VCaP (cell line): ENCODE measurements around the gene FAM181A.

Source experiments
- H3K27ac ChIP-seq: fragments of 450-650 bp; 2 replicates; pipeline ENCODE4 v1.5.1; 2017
- CTCF ChIP-seq: fragments of 450-650 bp; conservative IDR thresholded peaks from 2 replicates; pipeline ENCODE4 v1.5.1; 2017; ENCODE audit warnings: mild to moderate bottlenecking, moderate library complexity

FAM181A gene

DNA sequence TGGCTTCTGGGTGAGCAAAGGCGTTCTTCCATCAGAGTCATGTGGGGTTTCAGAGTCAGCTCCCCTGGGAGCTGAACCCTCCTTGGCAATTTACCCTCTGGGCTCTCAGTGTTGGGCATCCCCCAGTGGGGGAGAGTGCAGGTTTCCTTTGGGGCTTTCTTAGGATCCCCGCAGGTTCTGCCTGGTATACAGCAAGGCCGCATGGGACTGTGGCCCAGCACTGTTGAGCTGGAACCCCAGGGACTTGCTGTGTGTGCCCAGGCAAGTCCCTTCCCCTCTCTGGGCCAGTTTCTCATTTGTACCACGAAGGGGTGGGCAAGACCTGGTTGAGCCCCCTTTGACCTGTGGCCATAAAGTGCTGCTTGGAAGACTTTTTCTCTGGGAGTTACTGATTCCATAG is 5.5 kb downstream of the FAM181A start:
- TF ChIP-seq CTCF: no peak
- no peak overlapping the region for H3K27ac ChIP-seq

- H3K27ac ChIP-seq: no peak overlapping the region
- no peak for TF ChIP-seq CTCF
These were observed 8.1 kb downstream of the FAM181A start for GRCh38 chr14:93935213-93935612.

- no peak overlapping the region for H3K27ac ChIP-seq
- TF ChIP-seq CTCF: peak; percentile 81
These were observed 9.1 kb downstream of the FAM181A start for GRCh38 chr14:93936245-93936644.

GRCh38 chr14:93936926-93937325 is 9.8 kb downstream of the FAM181A start:
- H3K27ac ChIP-seq: no peak overlapping the region
- no peak for TF ChIP-seq CTCF

GRCh38 chr14:93937519-93937918 is 10.4 kb downstream of the FAM181A start:
- no peak for TF ChIP-seq CTCF
- H3K27ac ChIP-seq: no peak overlapping the region

DNA sequence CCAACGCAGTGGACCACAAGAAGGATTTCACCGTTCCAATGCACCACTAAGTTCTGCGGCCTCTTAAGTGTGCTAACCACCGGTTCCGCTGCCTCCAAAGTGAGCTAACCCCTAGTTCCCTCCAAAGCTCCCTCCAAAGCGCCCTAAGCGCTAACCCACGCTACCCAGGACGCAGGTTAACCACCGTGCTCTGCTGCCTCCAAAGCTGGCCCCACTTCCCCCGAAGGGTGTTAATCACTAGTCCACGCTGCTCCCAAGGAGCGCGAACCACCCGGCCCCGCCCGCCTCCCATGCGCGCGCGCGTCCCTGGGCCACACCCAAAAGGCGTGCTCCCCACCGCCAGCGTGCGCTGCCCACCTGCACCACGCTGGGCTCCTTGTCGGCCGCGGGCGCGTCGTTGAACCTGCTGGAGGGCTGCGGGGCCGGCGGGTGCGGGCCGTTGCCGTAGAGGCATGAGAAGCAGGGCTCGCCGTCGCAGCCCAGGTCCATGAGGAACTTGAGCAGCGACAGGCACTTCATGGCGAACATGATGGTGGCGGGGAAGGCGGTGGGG is 11.7 kb downstream of the FAM181A start:
- H3K27ac ChIP-seq: no peak overlapping the region
- TF ChIP-seq CTCF: no peak

DNA sequence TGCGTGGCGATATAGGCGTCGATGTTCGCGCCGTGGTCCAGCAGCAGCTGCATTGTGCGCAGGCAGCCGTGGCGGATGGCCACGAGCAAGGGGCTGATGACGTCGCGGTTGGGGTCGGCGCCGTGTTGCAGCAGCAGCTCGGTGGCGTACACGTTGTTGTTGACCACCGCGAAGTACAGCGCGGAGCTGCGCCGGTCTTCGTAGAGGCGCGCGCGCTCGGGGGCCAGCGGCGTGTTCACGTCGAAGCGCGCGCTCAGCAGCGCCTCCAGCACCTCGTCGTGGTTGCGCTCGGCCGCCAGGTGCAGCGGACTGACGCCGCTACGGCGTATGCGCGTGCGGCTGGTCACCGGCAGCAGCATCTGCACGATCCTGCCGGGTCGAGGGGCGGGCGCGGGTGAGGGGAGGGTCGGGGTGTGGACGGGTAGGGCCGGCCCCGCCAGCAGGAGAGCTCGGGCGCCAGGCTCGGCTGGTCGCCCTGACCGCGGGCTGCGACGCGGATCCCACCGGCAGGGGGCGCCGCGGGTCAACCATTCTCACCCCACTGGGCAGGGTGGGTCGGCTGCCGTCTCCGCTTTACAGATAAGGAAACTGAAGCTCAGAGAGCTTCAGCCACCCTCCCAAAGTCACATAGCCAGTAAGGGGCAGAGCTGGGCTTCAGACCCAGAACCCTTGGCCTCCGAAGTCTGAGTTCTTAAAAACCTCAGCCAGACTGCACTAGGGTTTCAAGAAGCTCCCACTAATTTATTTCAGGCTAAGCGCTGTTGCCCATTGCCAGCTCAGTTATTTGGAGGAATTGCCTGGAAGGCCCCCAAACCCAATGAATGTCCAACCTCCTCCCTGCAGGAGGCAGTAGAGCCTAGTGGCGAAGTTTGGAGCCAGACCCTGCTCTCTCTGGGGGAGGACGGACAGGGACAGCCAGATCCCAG is 12.4 kb downstream of the FAM181A start:
- peak; percentile 78 for TF ChIP-seq CTCF
- H3K27ac ChIP-seq: no peak overlapping the region
